GM18861 (cell line): Measurements from ENCODE around the gene ETV3.
"Not testable (repeated sequence)": the region's sequence is repeated elsewhere in the genome, so short reads cannot be mapped to it uniquely, and the experiment has no call there.

ENCODE experiments used
- ATAC-seq: cut with Tn5 transposase; IDR thresholded peaks from one replicate; pipeline ENCODE4 v1.9.1; 2021; ENCODE audit not compliant: unreplicated experiment

The ETV3 gene

DNA sequence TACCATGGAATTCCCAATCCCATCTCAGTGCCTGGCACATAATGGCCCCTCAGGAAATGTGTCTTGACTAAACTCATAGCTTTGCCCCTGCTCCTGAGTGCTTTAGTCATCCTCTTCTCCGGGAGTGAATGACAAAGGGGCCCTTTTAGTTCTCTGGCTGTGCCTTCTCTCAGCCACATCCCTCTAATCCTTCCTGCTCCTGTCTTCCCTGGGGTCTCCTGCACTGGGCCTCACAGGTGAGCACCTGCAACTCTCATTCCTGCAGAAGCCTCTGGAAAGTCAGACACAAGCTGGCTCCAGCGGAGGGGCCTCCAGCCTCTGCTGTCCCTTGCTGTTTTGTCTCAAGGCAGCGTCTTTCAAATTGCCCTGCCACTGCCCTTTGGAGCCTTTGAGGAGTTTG is 24.6 kb downstream of the ETV3 start:
- ATAC-seq: no peak

DNA sequence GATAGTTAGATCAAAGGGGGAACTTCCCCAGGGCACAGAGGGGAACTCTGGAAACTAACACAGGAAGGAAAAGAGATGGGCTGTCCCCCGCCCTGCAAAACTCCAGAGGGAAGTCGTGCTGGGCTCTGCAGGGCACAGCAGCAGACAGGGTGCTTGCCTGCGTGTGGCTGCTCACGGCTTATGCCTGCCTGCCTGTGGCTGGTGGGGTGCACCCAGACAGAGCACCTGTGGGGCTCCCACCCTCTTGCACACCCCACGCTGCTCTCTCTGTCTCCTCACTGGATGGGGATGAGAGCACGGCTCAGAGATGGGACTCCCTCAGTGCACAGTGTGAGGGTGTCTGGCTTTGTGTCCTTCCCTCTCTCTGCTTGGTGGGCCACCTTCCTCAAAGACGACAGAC is 25.1 kb downstream of the ETV3 start:
- no peak for ATAC-seq

DNA sequence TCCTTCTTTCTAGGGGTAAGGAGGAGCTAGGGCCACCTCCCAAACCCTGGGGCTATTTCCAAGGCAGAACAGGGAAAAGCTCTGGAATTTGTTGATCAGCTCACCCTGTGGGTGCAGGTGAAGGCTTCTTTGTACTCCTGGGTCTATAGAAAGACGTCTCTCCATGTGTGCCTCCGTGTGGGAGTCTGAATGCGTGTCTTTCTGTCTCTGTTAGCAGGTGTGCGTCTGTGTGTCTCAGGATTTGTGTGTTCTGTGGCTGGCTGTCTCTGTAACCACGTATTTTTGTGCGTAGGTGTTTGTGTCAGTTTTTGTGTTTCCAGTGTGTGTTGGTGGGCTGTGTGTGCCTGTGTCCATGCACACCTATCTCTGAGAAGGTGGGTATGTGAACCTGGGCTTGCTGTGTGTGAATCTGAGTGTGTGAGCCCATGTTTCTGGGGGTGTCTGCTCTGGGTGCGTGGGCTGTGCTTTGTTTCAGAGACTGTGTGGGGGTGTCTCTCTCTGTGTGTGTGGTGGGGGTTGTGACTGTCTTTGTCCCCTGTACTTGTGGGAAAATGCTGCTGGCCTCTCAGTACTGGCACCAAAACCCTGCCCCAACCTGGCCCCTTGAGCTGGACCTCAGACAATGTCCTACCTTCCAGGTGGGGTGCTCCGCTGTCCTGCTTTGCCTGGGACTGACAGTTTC is 25.9 kb downstream of the ETV3 start:
- no peak for ATAC-seq

DNA sequence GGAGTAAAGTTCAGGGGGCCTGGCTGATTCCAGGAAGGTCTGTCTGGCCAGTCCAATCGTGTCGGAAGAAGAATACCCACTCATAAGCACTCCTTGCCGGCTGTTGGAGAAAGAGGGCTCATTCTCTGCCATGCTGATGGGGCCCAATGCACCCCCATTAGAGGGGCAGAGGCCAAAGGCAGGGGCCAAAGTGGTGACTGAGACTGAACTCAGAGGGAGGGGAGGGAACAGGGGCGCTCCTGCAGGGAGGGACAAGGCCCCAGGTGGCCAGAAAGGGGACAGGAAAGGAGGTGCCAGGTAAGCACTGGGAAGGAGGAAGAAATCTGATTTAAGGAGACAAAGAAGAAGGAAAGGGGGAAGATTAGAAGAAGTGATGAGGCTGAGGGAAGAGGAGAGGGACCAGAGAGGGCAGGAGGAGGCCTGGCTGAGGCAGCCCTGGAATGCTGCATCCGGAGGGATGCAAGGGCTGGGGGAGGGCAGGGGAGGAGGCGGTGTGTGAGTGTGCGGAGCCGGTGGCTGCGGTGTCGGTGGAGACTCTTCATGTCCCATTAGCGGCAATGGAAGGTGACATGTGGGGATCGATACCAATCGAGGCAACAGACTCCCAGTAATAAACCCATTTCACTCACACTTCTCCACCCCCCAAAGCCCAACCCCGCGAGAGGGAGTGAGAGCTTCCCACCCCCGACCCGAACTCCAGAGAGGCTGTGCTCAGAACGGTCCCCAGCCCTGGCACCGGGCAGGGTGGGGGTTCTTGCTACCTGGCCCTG is 26.6 kb downstream of the ETV3 start:
- ATAC-seq: no peak

DNA sequence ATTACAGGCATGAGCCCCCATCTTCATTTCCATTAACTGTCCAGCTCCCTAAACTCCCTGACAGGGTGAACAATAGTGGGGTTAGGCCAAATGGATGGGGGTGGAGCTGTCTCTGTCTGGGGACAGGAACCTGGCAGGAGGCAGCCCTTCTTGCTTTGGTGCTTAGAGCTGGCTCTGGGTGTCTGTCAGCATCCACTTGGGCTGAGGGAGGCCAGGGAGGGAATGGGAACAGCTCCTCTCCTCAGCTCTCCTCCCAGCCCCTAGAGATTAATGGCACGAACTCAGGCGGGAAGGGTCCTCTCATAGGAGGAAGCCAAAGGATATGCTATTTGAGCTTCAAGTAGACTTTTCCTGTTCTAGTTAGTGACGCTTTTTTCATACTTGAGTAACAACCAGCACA is 27.5 kb downstream of the ETV3 start:
- ATAC-seq: no peak

DNA sequence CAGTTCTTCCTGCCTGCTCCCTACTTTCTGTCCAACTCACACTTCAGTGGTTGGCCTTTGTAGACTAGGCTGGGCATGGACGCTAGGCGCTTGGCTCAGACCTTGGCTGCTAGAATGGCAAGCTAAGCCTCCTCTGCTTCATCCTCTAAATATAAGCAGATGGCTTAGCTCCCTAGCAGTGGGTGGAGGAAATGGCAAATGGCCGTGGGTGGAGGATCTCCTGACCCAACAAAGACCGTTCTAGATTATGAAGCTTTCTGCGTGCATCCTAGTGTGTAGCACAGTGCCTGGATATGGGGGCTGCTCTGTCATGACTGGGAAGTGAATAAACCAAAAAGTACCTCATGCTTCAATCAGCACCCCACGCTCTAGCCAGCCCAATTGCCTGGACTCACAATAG is 28.2 kb downstream of the ETV3 start:
- ATAC-seq: no peak

DNA sequence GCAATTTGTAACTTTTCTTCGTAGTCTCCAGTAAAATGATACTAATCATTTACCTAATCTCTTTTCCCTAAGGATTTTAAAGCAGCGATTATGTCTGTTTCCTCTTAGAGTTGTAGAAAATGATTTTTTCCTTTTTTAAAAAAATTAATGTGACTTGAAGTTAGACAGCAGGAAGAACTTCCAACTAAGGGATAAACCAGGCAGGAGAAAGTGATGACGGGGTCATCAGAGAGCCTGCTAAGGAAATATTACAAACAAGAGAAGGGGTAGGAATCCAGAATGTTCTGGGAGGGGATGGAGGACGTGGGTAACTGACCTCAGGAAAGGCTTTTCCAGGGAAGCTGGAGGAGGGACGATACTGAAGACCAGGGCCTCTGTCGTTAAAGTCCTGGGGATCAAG is 29.7 kb downstream of the ETV3 start:
- ATAC-seq: no peak

DNA sequence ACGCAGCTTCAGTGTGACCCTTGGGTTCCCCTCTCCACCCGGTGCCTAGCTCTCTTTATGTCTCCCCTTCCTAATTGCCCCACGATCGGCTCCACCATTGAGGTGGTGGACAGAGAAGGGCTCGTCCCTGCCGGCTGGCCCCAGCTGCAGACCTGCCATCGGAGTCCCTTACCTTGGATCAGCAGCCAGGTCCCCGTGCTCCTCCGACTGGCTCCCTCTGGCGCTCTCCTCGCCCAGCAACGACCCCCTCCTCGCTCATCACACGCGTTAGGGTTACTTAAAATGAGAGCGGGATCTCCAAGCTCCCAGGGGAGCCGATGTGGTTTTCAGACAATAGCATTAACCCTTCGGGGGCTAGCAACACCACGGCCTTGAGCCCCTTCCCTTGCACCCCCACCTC is 30.5 kb downstream of the ETV3 start:
- ATAC-seq: no peak

DNA sequence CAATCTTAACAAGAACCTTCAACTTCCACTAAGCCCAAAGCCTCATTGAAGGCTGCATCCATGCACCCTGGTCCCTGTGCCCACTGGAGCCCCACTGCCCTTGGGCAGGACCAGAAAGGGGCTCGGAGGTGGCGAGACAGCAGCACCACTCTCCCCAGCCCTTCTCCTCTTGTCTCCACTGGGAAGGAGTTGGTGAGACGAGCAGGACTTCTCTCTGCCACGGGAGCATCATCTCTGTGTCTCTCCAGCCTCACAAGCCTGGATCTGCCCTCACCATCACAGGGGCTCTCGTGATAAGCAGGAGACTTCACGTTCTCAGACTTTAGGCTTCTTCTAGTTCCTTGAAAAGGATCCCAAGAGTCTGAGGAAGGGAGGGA is 31.4 kb downstream of the ETV3 start:
- ATAC-seq: no peak

DNA sequence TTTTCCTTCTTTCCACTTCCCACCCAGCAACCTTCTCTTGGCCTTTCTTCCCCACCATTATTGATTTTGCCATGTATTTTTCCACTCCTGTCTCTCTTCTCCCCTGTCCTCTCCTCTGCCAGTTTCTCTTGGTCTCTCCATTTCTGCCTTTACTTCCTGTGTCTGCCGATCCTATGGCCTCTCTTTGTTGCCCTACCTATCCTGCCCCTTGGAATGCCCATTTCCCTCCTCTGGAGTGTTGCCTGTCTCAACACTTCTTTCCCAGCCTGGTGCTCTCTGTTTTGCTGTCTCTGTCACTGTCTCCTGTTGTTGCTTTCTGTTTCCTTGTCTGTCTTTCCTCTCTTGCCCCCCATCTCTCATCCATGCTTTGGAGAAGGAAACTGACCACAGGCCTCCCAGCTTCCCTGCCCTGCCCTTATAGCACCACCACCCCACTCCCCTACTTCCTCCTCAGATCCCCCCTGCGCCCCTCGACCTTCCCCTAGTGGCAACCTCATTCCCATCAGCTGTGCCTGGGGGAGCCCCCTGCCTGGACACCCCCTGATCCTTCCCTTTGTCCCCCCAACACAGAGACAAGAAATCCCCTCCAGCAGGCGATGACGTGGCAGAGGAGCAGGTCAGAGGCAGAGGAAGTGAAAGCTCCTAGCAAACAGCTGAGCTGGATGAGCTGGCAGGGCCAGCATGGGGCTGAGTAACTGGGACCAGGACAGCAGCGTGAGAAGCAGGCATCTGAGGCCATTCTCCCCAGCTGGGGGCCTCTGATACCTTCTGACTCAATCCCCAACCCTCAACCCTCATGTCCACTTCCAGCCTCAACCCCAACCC is 32.0 kb downstream of the ETV3 start:
- no peak for ATAC-seq

DNA sequence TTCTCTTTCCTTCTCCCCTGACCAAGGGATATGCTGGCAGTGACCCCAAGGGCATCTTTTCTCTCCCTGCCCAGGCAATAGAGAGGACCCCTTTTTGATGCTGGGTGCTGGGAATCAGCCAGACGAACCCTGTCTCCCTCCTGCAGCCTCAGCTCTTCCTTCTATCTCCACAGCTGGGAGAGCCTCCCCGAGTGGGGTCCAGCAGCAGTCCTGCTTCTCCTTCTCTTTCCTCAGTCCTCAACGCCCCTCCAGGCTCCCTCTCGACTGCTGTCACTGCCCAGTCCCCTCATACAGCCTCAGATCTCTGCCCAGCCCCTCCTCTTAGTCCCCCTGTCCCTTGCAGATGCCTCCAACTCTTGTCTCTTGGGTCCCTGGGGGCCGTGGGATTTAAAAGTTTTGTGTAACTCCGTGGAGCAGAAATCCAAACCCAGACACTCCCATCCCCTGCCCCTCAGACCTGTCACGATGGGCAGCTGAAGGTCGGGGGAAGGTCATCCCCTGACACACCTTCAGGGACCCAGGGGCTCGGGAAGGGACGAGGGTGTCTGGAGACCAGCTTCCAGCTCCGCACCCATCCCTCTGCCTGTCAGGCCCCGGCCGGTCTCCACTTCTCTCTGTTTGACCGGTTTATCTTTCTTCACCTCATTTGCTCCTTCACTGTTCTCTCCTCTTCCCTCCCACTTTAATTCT is 32.8 kb downstream of the ETV3 start:
- no peak for ATAC-seq

DNA sequence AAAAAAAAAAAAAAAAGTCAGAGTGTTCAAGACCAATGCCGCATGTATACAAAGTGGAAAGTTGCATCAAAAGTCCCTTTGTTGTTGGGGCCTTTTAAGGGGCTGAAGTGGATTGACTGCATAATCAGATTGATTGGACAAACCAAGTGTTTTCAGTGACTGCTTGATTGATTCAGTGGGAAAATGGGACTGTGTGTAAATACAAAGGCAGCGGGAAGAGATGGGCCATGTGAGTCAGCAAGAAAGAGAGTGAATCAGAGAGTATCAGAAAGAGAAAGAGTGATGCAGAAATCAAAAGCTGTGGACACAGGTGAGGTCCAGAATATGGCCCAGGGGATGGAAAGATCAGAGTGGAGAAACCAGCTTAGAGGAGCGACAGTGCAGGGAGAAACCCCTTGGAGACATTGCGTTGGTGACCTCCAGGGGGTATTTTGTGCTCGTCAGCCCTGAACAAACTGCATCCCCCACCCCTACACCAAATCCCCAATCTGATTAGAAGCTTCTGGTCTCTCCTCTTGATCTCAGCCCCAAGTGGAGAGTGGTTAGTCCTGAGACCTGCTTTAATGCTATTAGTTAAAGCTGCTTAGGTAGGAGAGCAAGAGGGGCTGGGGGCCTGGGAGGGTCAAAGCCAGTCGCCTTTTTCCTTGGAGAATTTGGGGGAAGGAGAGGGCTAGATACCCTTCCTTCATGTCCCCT is 33.4 kb downstream of the ETV3 start:
- ATAC-seq: no peak

DNA sequence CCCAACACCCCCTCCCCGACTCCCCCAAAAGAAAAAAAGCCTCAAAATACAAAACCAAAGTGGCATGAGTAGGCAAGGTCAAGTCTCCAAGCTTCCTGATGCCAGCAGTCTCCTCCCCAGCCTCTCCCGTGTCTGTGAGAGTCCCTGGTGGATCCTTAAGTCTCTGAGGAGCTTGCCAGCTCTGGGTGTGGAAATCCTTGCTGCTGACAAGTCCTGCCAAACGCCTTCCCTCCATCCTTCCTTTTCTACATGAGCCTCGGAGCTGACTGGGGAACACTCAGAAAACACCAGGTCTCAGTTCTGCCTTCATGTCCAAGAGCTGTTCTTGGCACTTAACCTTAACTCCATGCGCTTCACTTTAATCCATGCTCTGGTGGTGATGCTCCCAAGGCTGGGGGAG is 34.9 kb downstream of the ETV3 start:
- no peak for ATAC-seq

DNA sequence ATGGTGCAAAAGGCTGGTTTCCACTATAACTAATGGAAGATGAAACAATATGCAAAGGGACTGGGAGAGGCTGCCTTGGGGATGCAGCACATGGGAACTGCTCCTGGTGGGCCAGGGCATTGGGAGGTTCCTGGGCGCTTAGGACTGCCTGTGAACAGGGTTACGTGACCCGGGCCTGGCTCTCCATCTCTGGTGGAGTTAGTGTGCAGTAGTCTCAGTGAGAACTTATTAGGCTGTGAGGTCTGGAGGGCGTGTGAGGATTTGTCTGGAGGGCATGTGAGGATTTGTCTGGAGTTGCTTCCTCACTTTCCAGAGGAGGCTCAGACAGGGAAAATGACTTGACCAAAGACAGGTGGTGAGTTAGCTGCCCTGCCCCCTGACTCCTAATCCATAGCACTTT is 37.0 kb downstream of the ETV3 start:
- ATAC-seq: no peak

DNA sequence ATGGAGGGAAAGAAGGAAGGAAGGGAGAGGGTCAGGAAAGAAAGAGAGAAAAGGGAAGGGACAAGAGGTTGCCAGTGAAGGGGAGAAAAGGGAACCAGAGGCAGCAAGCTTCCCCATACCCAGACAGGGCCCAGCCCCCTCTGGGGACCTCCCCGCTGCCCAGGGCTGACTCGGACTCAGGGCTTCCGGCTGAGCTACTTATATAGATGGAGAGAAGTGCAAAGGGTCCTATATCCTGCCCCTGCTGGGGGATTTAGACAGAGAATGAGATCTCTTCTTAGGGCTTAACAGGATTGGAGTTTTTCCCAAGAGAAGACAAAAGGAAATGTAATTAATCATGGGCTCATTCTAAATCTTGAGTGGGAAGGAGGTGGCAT is 38.6 kb downstream of the ETV3 start, which contains the start of gene ETV3L:
Gene ETV3L (minus strand): TSS at position 176 of the 377 bp plus-strand sequence. CDS start 285 bp downstream, outside the sequence.
- no peak for ATAC-seq

DNA sequence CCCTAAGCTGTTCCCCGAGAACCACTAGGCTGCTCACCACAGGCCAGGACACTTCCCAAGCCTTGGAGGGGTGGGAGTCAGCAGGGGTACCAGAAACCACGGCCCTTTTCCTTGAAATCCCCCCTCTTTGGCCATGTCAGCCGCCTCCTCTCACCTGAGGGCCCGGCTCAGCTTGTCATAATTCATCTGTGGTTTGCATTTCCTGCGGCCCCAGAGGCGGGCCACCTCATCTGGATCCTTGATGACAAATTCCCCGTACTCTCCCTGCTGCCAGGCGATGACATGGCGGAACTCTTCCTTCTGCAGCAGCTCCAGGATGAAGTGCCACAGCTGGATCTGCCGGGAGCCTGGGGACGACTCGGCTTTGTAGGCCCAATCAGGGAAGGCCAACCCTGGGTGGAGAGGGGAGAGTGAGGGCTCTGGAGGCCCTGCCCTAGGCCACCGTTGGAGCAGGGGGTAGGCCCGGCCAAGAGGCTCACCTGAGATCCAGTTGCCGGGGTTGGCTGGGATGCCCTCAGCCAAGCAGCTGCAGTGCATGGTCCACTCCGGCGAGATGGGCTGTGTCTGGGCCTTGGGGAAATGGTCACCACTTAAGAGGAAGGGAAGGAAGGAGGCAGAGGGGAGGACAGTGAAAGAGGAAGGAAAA is 39.1 kb downstream of the ETV3 start:
- ATAC-seq: not testable (repeated sequence)

DNA sequence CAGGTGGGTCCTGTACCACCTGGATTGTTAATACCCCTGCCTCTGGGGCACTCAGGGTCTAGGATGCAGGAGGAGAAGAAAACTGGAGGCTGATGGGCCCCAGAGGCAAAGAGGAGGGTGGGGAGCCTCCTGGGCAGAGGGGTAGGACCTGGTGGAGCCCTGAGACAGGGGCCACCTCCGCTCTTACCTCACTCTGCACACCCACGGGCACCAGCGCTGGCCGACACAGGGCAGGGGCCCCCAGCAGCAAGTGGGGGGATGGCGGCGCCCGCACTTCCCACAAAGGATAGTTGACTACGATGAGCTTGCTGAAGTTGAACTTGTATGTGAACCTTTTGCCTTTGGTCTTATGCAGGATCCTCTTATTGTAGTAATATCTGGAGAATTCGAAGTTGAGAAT is 39.7 kb downstream of the ETV3 start:
- no peak for ATAC-seq

DNA sequence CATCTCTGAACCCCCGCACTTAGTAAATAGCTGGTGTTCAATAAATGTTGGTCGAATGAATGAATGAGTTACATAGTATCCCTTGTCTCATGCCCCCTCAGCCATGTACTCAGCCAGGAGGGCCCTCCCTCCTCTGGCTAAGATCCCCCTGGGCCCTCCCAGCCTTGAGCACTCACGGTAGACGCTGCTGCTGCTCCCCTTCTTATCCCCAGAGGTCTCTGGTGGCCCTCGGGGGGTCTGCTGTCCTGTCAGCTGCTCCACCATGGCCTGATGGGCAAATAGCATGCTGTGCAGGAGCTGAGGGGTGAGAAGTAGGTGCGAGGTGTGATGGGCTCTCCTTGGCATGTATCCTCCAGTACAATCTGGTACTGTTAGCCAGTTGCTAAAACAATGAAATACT is 40.5 kb downstream of the ETV3 start:
- ATAC-seq: no peak

DNA sequence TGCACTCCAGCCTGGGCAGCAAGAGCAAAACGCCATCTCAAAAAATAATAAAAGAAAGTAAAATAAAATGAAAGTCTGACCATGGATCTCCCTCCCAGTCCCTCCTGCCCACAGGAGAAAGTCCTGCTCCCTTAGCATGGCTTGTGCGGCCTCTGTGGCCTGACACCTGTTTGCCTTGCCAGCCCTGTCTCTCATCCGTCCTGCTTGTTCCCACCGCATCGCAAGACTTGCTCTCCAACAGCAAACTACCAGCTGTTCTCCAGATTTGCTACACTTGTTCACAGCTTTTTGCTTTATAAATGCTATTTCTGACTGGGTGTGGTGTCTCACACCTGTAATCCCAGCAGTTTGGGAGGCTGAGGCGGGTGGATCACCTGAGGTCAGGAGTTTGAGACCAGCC is 41.3 kb downstream of the ETV3 start:
- ATAC-seq: no peak

DNA sequence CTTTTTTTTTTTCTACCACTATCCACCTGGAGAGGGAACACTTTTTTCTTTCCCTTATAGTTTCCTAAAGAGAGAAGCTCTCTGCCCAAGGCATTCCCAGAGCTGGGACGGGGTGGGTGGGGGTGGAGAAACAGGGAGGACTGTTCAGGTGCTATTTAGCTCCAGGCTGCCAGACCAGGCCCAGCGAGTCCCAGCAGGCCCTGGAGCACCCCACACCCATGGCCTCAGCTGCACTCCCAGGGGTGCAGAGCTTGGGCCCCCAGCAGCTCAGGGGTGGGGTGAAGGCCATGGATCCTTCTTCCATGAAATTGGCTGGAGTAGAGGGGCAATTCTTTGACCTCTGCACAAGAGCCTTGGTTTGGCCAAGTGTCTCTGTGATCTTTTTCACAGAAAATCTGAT is 42.6 kb downstream of the ETV3 start:
- no peak for ATAC-seq
